Measurements from ENCODE around the gene TMEM132A.

TMEM132A gene

GRCh38 chr11:60922906-60923305, 1.4 kb upstream of the TMEM132A start:
- no peak for DNase-seq

GRCh38 chr11:60923326-60923725, 934 bp upstream of the TMEM132A start:
- DNase-seq, result no peak

- no peak for DNase-seq
Observed at GRCh38 chr11:60923800-60924109, 505 bp upstream of the TMEM132A start.

GRCh38 chr11:60924906-60925853, 920 bp downstream of the TMEM132A start:
- peak in 1 of 2 experiments; percentile 15 for DNase-seq

- DNase-seq, result no peak
Observed at GRCh38 chr11:60925868-60926267, 1.6 kb downstream of the TMEM132A start.

- DNase-seq, result no peak
Observed at GRCh38 chr11:60926500-60926899, 2.2 kb downstream of the TMEM132A start.

GRCh38 chr11:60927061-60927592, 2.9 kb downstream of the TMEM132A start:
- DNase-seq, result no peak

GRCh38 chr11:60927600-60927999, 3.3 kb downstream of the TMEM132A start:
- no peak for DNase-seq

GRCh38 chr11:60928563-60929001, 4.3 kb downstream of the TMEM132A start:
- DNase-seq, result no peak

GRCh38 chr11:60929764-60930163, 5.5 kb downstream of the TMEM132A start:
- no peak for DNase-seq

- no peak for DNase-seq
Observed at GRCh38 chr11:60930394-60930793, 6.1 kb downstream of the TMEM132A start.

- no peak for DNase-seq
Observed at GRCh38 chr11:60931917-60932316, 7.7 kb downstream of the TMEM132A start.

GRCh38 chr11:60932605-60933356, 8.5 kb downstream of the TMEM132A start:
- DNase-seq, result no peak

- no peak for DNase-seq
Observed at GRCh38 chr11:60933416-60934123, 9.3 kb downstream of the TMEM132A start.

GRCh38 chr11:60934124-60934789, 10.0 kb downstream of the TMEM132A start:
- no peak for DNase-seq

GRCh38 chr11:60934790-60935605, 10.7 kb downstream of the TMEM132A start:
- DNase-seq, result no peak

GRCh38 chr11:60935676-60936442, 11.6 kb downstream of the TMEM132A start:
- no peak for DNase-seq

- DNase-seq, result no peak
Observed at GRCh38 chr11:60936467-60937143, 12.3 kb downstream of the TMEM132A start.

- DNase-seq, result no peak
Observed at GRCh38 chr11:60937144-60937527, 12.9 kb downstream of the TMEM132A start.

GRCh38 chr11:60937811-60938210, 13.6 kb downstream of the TMEM132A start:
- no peak for DNase-seq
